ENCODE data around the gene IL10RA. TPM values are rescaled to one million over a fixed set of nuclear protein-coding genes. Genes with fewer than 3 reads are reported as not detected.

The IL10RA gene
- total and polyA plus RNA-seq, 9 of the 15 experiments (the other 6 are each of a cell fraction or from before 2014, with no cell fraction given) = 0.17 to 17.3 (median 2.9) TPM

GRCh38 chr11:118002010-118002540 is 15.9 kb downstream of the IL10RA start (continued):
- peak; percentile 92 for TF ChIP-seq SMAD4 (CRISPR knock-in tag; conservative IDR thresholded peaks at IDR 0.05)
- no peak for TF ChIP-seq ZC3H11A (IDR thresholded peaks at IDR 0.05; ENCODE audit: low read depth, low read length)
- no peak for TF ChIP-seq FOXK1 (CRISPR knock-in tag; IDR thresholded peaks at IDR 0.05; ENCODE audit: borderline replicate concordance)
- TF ChIP-seq ZNF121 (CRISPR knock-in tag; conservative IDR thresholded peaks at IDR 0.05) = no peak
- peak; percentile 61; the same call in 1 of the 2 replicates for TF ChIP-seq POLR2A (conservative IDR thresholded peaks at IDR 0.05)
- peak; percentile 79 for TF ChIP-seq ATF4 (CRISPR knock-in tag; IDR thresholded peaks at IDR 0.05)
- TF ChIP-seq SMAD3 (CRISPR knock-in tag; conservative IDR thresholded peaks at IDR 0.05) = peak; percentile 85
- TF ChIP-seq CAMTA2 (CRISPR knock-in tag; conservative IDR thresholded peaks at IDR 0.05) = no peak
- TF ChIP-seq YY1 (IDR thresholded peaks at IDR 0.05; ENCODE audit: borderline replicate concordance in 1 of 3, control insufficient read depth in 1 of 3, extremely low read depth in 1 of 3, insufficient read depth in 3 of 3, insufficient read length in 1 of 3, insufficient replicate concordance in 2 of 3, low read depth in 1 of 3, low read length in 2 of 3) = peak in 1 of 3 experiments; percentile 7
- TF ChIP-seq ELF2 (CRISPR knock-in tag; IDR thresholded peaks at IDR 0.05) = 0 out of 2 replicates have a peak, but pooled peaks have one; percentile 46
- 0 out of 2 replicates have a peak, but pooled peaks have one; percentile 20 for TF ChIP-seq CC2D1A (IDR thresholded peaks at IDR 0.05)
- TF ChIP-seq HMBOX1 (IDR thresholded peaks at IDR 0.05) = peak; percentile 96
- TF ChIP-seq BCL6 (CRISPR knock-in tag; IDR thresholded peaks at IDR 0.05) = peak; percentile 27; the same call in 1 of the 2 replicates
- peak; percentile 69; the same call in 1 of the 2 replicates for TF ChIP-seq ZNF75A (CRISPR knock-in tag; IDR thresholded peaks at IDR 0.05)
- peak; percentile 84 for TF ChIP-seq NCOA1 (IDR thresholded peaks at IDR 0.05; ENCODE audit: low read depth)
- peak; percentile 85 for TF ChIP-seq ZNF316 (IDR thresholded peaks at IDR 0.05)
- no peak for TF ChIP-seq ATF1 (CRISPR knock-in tag; IDR thresholded peaks at IDR 0.05)
- peak; percentile 70 for TF ChIP-seq ATF1 (tag; IDR thresholded peaks at IDR 0.05)
- TF ChIP-seq ARNT (IDR thresholded peaks at IDR 0.05) = peak in 1 of 2 experiments; percentile 43; a peak in 1 of 4 replicates
- no peak for TF ChIP-seq DACH1 (IDR thresholded peaks at IDR 0.05; ENCODE audit: partially characterized antibody)
- TF ChIP-seq ELF4 (CRISPR knock-in tag; IDR thresholded peaks at IDR 0.05) = peak; percentile 81; the same call in 1 of the 2 replicates
- no peak for TF ChIP-seq ZNF324 (CRISPR knock-in tag; IDR thresholded peaks at IDR 0.05)
- peak; percentile 38; the same call in 1 of the 2 replicates for TF ChIP-seq EP400 (IDR thresholded peaks at IDR 0.05)
- TF ChIP-seq, protein P1, sequence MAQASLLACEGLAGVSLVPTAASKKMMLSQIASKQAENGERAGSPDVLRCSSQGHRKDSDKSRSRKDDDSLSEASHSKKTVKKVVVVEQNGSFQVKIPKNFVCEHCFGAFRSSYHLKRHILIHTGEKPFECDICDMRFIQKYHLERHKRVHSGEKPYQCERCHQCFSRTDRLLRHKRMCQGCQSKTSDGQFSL (CRISPR knock-in tag; IDR thresholded peaks at IDR 0.05) = no peak
- TF ChIP-seq, protein P1 (tag; IDR thresholded peaks at IDR 0.05) = peak in 1 of 2 experiments; percentile 87; a peak in 2 of 4 replicates
- peak in 1 of 2 experiments; percentile 76; a peak in 2 of 4 replicates for TF ChIP-seq SRF (CRISPR knock-in tag; IDR thresholded peaks at IDR 0.05)
- TF ChIP-seq ZNF707 (CRISPR knock-in tag; conservative IDR thresholded peaks at IDR 0.05) = peak; percentile 47; the same call in 1 of the 2 replicates
- TF ChIP-seq ZNF583 (CRISPR knock-in tag; IDR thresholded peaks at IDR 0.05) = peak; percentile 94
- TF ChIP-seq ZNF311 (CRISPR knock-in tag; IDR thresholded peaks at IDR 0.05) = peak; percentile 81; the same call in 1 of the 2 replicates
- TF ChIP-seq CBFA2T2 (conservative IDR thresholded peaks at IDR 0.05) = 0 out of 2 replicates have a peak, but pooled peaks have one; percentile 15
- TF ChIP-seq NCOA6 (IDR thresholded peaks at IDR 0.05) = no peak
